HepG2 (cell line): ENCODE measurements around the gene NFS1. TPM values are rescaled to one million over a fixed set of nuclear protein-coding genes. Genes with fewer than 3 reads are reported as not detected.

Source experiments
- ATAC-seq: fragments of 200-7000 bp; cut with Tn5 transposase; 3 replicates; pipeline ENCODE4 v1.9.1; 2020; ENCODE audit warnings: mild to moderate bottlenecking, moderate library complexity
- BruUV-seq: library from RNA; stranded (reverse); fragments of 400-500 nt; replicated peaks from 2 replicates; lab custom pipeline; 2021; lab: Mats Ljungman, UMichigan
- CTCF ChIA-PET: fragments of 300-600 bp; formaldehyde crosslinking; extraction: SDS; loops from one replicate; lab custom pipeline; 2021; ENCODE audit warnings: low total read pairs, inconsistent platforms, low intra/inter-chr PET ratio; lab: Yijun Ruan, JAX
- POLR2A ChIA-PET: fragments of 350-600 bp; sonication (Branson Sonifier 250); formaldehyde crosslinking; loops from one replicate; lab custom pipeline; 2020; ENCODE audit warnings: antibody characterized with exemption, inconsistent platforms; lab: Yijun Ruan, JAX
- DNase-seq: peaks from one replicate; pipeline ENCODE4 v3.0.0-alpha.2; 2015; ENCODE audit warnings: low spot score
- FAIRE-seq: peaks from 3 replicates; lab custom pipeline; 2011; peaks lifted over from hg19 to GRCh38; lab: Jason Lieb, UNC
- H2AFZ ChIP-seq: one replicate; pipeline ENCODE4 v1.6.1; 2011; ENCODE audit warnings: low read length, inconsistent platforms
- H3K27ac ChIP-seq: fragments of 300-600 bp; 3 replicates; pipeline ENCODE4 v1.8.0; 2011; ENCODE audit warnings: mixed run types, mild to moderate bottlenecking, mixed read lengths, low read length, inconsistent platforms; ENCODE audit not compliant: insufficient read depth; ENCODE audit errors: extremely low read length
- H3K27me3 ChIP-seq, 2 experiments: fragments of 200-600 bp in 1 of 2; 2 replicates in 1 of 2; 3 replicates in 1 of 2; pipeline versions ENCODE4 v1.6.0 to v1.8.0; 2011; ENCODE audit warnings: low read length in 2 of 2, mild to moderate bottlenecking in 2 of 2, moderate library complexity in 2 of 2, inconsistent platforms in 1 of 2; ENCODE audit not compliant: insufficient read depth in 2 of 2, control insufficient read depth in 1 of 2
- H3K36me3 ChIP-seq, 2 experiments: fragments of 200-600 bp in 1 of 2; replicated peaks in 1 of 2; 2 replicates in 1 of 2; 3 replicates in 1 of 2; pipeline versions ENCODE4 v1.5.1 to v1.8.0; 2011; ENCODE audit warnings: low read length in 2 of 2, inconsistent platforms in 1 of 2; ENCODE audit not compliant: insufficient read depth in 2 of 2, control insufficient read depth in 1 of 2
- H3K4me1 ChIP-seq: 2 replicates; pipeline ENCODE4 v1.5.1; 2012; ENCODE audit warnings: low read length, inconsistent platforms; ENCODE audit not compliant: insufficient read depth
- H3K4me2 ChIP-seq: 2 replicates; pipeline ENCODE4 v1.6.0; 2011; ENCODE audit warnings: low read depth, low read length, inconsistent platforms
- H3K4me3 ChIP-seq, 3 experiments: fragments of 200-600 bp in 1 of 3; sonication (generic), shearing (Covaris generic) in 1 of 3; replicated peaks in 1 of 3; 2 replicates each; pipeline ENCODE4 v1.5.1; 2011 to 2016; ENCODE audit warnings: low read length in 3 of 3, inconsistent platforms in 2 of 3, low read depth in 2 of 3, mild to moderate bottlenecking in 2 of 3, control low read depth in 1 of 3, mixed read lengths in 1 of 3; ENCODE audit not compliant: insufficient read depth in 1 of 3
- H3K79me2 ChIP-seq: one replicate; pipeline ENCODE4 v1.6.1; 2011; ENCODE audit warnings: low read length, inconsistent platforms; ENCODE audit not compliant: insufficient read depth
- H3K9ac ChIP-seq: 2 replicates; pipeline ENCODE4 v1.6.0; 2011; ENCODE audit warnings: mild to moderate bottlenecking, low read depth, low read length, inconsistent platforms; ENCODE audit not compliant: insufficient read depth
- H3K9me3 ChIP-seq: 2 replicates; pipeline ENCODE4 v1.5.1; 2012; ENCODE audit warnings: mild to moderate bottlenecking, low read length
- H4K20me1 ChIP-seq: 2 replicates; pipeline ENCODE4 v1.6.0; 2011; ENCODE audit warnings: inconsistent platforms, mild to moderate bottlenecking, low read length, moderate library complexity; ENCODE audit not compliant: insufficient read depth
- MXD4 ChIP-seq: IDR thresholded peaks from 2 replicates; pipeline ENCODE4 v1.6.1; 2016; ENCODE audit warnings: mild to moderate bottlenecking, missing biosample characterization, missing genetic modification reagents
- NFKBIZ ChIP-seq: IDR thresholded peaks from 2 replicates; pipeline ENCODE4 v1.6.1; 2018; ENCODE audit warnings: missing genetic modification reagents, missing compliant biosample characterization
- STAG1 ChIP-seq: sonication (generic); formaldehyde crosslinking; IDR thresholded peaks from 2 replicates; pipeline ENCODE4 v1.4.0; 2020; ENCODE audit warnings: missing genetic modification reagents
- STAT5B ChIP-seq: sonication (generic); formaldehyde crosslinking; IDR thresholded peaks from 2 replicates; pipeline ENCODE4 v1.4.0; 2020; ENCODE audit warnings: missing genetic modification reagents
- ZBTB1 ChIP-seq: sonication (generic); formaldehyde crosslinking; IDR thresholded peaks from 2 replicates; pipeline ENCODE4 v1.4.0; 2020; ENCODE audit warnings: missing genetic modification reagents, borderline replicate concordance
- ZNF224 ChIP-seq: sonication (generic); formaldehyde crosslinking; IDR thresholded peaks from 2 replicates; pipeline ENCODE4 v1.5.0; 2020; ENCODE audit warnings: mild to moderate bottlenecking, missing genetic modification reagents
- ZNF253 ChIP-seq: sonication (generic); formaldehyde crosslinking; IDR thresholded peaks from 2 replicates; pipeline ENCODE4 v1.8.0; 2022; ENCODE audit warnings: mild to moderate bottlenecking, missing genetic modification reagents, borderline replicate concordance
- ZNF468 ChIP-seq: sonication (generic); formaldehyde crosslinking; IDR thresholded peaks from 2 replicates; pipeline ENCODE4 v1.8.0; 2022; ENCODE audit warnings: mild to moderate bottlenecking, moderate library complexity, missing genetic modification reagents
- ZSCAN20 ChIP-seq: sonication (generic); formaldehyde crosslinking; IDR thresholded peaks from 2 replicates; pipeline ENCODE4 v1.4.0; 2020; ENCODE audit warnings: missing genetic modification reagents, mild to moderate bottlenecking, borderline replicate concordance
- WGBS: methylation state at CpG from one replicate; pipeline ENCODE4 v1.1.6; 2017; ENCODE audit warnings: low lambda C conversion rate; 5-methylcytosine and 5-hydroxymethylcytosine counted together
- in situ Hi-C: cut with HindIII; loops from 2 replicates; pipeline ENCODE4 v1.10.0; 2017; ENCODE audit warnings: low pct_unique_long_range_greater_than_20kb; ENCODE audit not compliant: extremely low pct_ligation_motif_present
- intact Hi-C: fragments of 100-400 bp; cut with micrococcal nuclease; formaldehyde crosslinking; loops from one replicate; pipeline ENCODE4 v1.10.0; 2022; ENCODE audit not compliant: unreplicated experiment
- polyA plus RNA-seq, 8 experiments: library from polyadenylated mRNA; depleted of rRNA in 3 of 8; stranded (reverse) in 7 of 8; unstranded in 1 of 8; fragments of >200 nt; fragmentation: Illumina TruSeq in 4 of 8; extraction: Trizol in 4 of 8; gene quantifications; 2 replicates each; pipeline versions ENCODE4 v1.2.1 to v1.2.3, GENCODE V29; 2011 to 2016; ENCODE audit warnings: low read depth in 4 of 8, missing spikeins in 1 of 8, mixed read lengths in 1 of 8; ENCODE audit not compliant: insufficient read depth in 1 of 8
- total RNA-seq, 5 experiments: library from RNA; depleted of rRNA; stranded (reverse); fragments of >200 nt; fragmentation: Illumina TruSeq; extraction: Trizol; gene quantifications; 2 replicates each; pipeline ENCODE4 v1.2.3, GENCODE V29; 2016; ENCODE audit warnings: low read depth in 1 of 5
- TF ChIP-seq, protein P1 (sequence below): sonication (generic); formaldehyde crosslinking; IDR thresholded peaks from 2 replicates; pipeline ENCODE4 v1.4.0; 2020; ENCODE audit warnings: missing genetic modification reagents, borderline replicate concordance
- TF ChIP-seq, protein P2 (sequence below): IDR thresholded peaks from 2 replicates; pipeline ENCODE4 v1.6.1; 2016; ENCODE audit warnings: low read depth, missing genetic modification reagents, missing compliant biosample characterization

The NFS1 gene
- total and polyA plus RNA-seq, 2 of the 13 experiments (the other 11 are each of a cell fraction or from before 2014, with no cell fraction given) = 65.9 to 88.1 TPM

DNA sequence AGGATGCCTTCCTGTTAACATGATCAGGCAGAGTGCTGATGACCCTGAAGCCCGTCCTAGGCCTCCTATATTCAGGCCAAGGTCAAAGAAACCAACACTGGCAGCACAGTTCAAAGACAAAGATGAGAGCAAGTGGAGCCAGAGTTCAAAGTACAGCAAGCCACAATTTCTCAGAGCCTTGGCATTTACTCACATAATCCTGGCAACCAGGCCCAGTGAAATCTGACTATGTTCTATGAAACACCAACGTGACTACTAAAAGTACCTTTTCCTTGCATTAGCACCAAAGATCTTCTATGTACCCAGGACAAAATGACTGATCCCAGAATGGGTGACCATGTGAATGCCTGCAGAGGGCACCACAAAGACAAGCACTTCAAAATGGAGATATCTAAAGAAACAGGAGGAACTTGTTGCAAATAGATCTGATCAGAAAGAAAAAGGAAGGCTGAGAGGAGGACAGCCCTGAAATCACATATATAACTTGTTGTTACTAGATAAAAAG is 3.9 kb downstream of the NFS1 start (continued):
- TF ChIP-seq, protein P1, sequence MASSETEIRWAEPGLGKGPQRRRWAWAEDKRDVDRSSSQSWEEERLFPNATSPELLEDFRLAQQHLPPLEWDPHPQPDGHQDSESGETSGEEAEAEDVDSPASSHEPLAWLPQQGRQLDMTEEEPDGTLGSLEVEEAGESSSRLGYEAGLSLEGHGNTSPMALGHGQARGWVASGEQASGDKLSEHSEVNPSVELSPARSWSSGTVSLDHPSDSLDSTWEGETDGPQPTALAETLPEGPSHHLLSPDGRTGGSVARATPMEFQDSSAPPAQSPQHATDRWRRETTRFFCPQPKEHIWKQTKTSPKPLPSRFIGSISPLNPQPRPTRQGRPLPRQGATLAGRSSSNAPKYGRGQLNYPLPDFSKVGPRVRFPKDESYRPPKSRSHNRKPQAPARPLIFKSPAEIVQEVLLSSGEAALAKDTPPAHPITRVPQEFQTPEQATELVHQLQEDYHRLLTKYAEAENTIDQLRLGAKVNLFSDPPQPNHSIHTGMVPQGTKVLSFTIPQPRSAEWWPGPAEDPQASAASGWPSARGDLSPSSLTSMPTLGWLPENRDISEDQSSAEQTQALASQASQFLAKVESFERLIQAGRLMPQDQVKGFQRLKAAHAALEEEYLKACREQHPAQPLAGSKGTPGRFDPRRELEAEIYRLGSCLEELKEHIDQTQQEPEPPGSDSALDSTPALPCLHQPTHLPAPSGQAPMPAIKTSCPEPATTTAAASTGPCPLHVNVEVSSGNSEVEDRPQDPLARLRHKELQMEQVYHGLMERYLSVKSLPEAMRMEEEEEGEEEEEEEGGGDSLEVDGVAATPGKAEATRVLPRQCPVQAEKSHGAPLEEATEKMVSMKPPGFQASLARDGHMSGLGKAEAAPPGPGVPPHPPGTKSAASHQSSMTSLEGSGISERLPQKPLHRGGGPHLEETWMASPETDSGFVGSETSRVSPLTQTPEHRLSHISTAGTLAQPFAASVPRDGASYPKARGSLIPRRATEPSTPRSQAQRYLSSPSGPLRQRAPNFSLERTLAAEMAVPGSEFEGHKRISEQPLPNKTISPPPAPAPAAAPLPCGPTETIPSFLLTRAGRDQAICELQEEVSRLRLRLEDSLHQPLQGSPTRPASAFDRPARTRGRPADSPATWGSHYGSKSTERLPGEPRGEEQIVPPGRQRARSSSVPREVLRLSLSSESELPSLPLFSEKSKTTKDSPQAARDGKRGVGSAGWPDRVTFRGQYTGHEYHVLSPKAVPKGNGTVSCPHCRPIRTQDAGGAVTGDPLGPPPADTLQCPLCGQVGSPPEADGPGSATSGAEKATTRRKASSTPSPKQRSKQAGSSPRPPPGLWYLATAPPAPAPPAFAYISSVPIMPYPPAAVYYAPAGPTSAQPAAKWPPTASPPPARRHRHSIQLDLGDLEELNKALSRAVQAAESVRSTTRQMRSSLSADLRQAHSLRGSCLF (CRISPR knock-in tag) = no peak

DNA sequence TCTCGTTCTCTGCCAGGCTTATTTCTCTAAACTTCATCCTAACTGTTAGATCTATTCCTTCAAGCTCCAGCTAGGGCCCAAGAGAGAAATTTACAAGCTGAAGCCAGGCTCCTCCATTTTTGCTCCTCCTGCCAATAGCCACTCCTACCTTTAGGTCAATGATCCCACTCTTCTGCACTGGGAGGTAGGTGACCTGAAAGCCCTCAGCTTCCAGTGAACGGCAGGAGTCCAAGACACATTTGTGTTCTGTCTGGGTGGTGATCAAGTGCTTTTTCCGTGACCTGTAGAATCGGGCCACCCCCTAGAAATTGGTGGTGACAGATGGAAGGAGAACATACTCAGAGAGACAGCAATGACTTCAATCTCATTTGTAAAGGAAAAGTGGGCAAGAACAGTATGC is 8.9 kb downstream of the NFS1 start:
- H3K27ac ChIP-seq = no peak overlapping the region
- H3K9me3 ChIP-seq = peaks cover 9% of the 10 kb centered on the region
- in situ Hi-C loops = loop anchor here (5.0 kb wide), 1 partner anchor 137 kb away; no protein-coding TSS in a partner anchor
- TF ChIP-seq ZNF224 (CRISPR knock-in tag) (no peak), STAG1 (CRISPR knock-in tag) (no peak), ZBTB1 (CRISPR knock-in tag) (no peak), MXD4 (no peak), ZNF468 (CRISPR knock-in tag) (no peak), NFKBIZ (no peak), ZNF253 (no peak), STAT5B (CRISPR knock-in tag) (no peak), ZSCAN20 (no peak)
- TF ChIP-seq, protein P2, sequence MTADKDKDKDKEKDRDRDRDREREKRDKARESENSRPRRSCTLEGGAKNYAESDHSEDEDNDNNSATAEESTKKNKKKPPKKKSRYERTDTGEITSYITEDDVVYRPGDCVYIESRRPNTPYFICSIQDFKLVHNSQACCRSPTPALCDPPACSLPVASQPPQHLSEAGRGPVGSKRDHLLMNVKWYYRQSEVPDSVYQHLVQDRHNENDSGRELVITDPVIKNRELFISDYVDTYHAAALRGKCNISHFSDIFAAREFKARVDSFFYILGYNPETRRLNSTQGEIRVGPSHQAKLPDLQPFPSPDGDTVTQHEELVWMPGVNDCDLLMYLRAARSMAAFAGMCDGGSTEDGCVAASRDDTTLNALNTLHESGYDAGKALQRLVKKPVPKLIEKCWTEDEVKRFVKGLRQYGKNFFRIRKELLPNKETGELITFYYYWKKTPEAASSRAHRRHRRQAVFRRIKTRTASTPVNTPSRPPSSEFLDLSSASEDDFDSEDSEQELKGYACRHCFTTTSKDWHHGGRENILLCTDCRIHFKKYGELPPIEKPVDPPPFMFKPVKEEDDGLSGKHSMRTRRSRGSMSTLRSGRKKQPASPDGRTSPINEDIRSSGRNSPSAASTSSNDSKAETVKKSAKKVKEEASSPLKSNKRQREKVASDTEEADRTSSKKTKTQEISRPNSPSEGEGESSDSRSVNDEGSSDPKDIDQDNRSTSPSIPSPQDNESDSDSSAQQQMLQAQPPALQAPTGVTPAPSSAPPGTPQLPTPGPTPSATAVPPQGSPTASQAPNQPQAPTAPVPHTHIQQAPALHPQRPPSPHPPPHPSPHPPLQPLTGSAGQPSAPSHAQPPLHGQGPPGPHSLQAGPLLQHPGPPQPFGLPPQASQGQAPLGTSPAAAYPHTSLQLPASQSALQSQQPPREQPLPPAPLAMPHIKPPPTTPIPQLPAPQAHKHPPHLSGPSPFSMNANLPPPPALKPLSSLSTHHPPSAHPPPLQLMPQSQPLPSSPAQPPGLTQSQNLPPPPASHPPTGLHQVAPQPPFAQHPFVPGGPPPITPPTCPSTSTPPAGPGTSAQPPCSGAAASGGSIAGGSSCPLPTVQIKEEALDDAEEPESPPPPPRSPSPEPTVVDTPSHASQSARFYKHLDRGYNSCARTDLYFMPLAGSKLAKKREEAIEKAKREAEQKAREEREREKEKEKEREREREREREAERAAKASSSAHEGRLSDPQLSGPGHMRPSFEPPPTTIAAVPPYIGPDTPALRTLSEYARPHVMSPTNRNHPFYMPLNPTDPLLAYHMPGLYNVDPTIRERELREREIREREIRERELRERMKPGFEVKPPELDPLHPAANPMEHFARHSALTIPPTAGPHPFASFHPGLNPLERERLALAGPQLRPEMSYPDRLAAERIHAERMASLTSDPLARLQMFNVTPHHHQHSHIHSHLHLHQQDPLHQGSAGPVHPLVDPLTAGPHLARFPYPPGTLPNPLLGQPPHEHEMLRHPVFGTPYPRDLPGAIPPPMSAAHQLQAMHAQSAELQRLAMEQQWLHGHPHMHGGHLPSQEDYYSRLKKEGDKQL = no peak

More for the DNA sequence above, 8.9 kb downstream of the NFS1 start:
- Histone ChIP-seq H3K79me2 (no peaks in the 10 kb centered on the region), H3K4me2 (no peak overlapping the region), H3K9ac (no peak overlapping the region), H3K4me1 (peaks cover 13% of the 10 kb centered on the region), H4K20me1 (no peaks in the 10 kb centered on the region), H3K4me3 (no peak overlapping the region), H3K27me3 (no peaks in the 10 kb centered on the region), H3K36me3 (peaks cover 15 to 31% of the 10 kb centered on the region in 2 experiments), H2AFZ (no peak overlapping the region)
- ATAC-seq (no peak), FAIRE-seq (no peak), DNase-seq (no peak)
- no TSS peak for BruUV-seq
- POLR2A ChIA-PET = interaction anchor here (1.1 kb wide), 1 partner anchor 30 kb away, joined by 3 read pairs; no protein-coding TSS in a partner anchor
- intact Hi-C loops = loop anchor here (10.0 kb wide), 2 partner anchors 195 to 225 kb away; no protein-coding TSS in a partner anchor
- 93% methylated on average over 4 of the region's 4 CpGs for WGBS
- CTCF ChIA-PET = no interaction called here
